Upper lobe of left lung (tissue), 6 donors: Measurements from ENCODE around the gene GRIN2D. TPM values are rescaled to one million over a fixed set of nuclear protein-coding genes. Genes with fewer than 3 reads are reported as not detected.

Experiments
- ATAC-seq, 2 donors: fragments of 200-7000 bp; cut with Tn5 transposase; one replicate each; pipeline ENCODE4 v1.9.1; 2022; ENCODE audit warnings: mild to moderate bottlenecking in 2 of 2, moderate library complexity in 2 of 2; ENCODE audit not compliant: low FRiP score in 2 of 2
- DNase-seq, 2 donors: peaks; one replicate each; pipeline ENCODE4 v3.0.0-alpha.2; 2019 to 2020
- H3K27ac ChIP-seq, 4 donors: fragments of 200-600 bp; sonication (generic); one replicate each; pipeline ENCODE4 v1.5.1; 2016 to 2019
- H3K27me3 ChIP-seq, 4 donors: fragments of 200-600 bp; sonication (generic); one replicate each; pipeline ENCODE4 v1.5.1; 2017 to 2019
- H3K36me3 ChIP-seq, 4 donors: fragments of 200-600 bp; sonication (generic); one replicate each; pipeline ENCODE4 v1.5.1; 2016 to 2019
- H3K4me1 ChIP-seq, 4 donors: fragments of 200-600 bp; sonication (generic); one replicate each; pipeline ENCODE4 v1.5.1; 2018 to 2019
- H3K4me3 ChIP-seq, 4 donors: fragments of 200-600 bp; sonication (generic); one replicate each; pipeline ENCODE4 v1.5.1; 2017 to 2019; ENCODE audit warnings: mild to moderate bottlenecking in 2 of 4, moderate library complexity in 1 of 4
- H3K9me3 ChIP-seq, 4 donors: fragments of 200-600 bp; sonication (generic); one replicate each; pipeline ENCODE4 v1.5.1; 2018 to 2019
- EP300 ChIP-seq, 4 donors: sonication (generic); formaldehyde crosslinking; IDR thresholded peaks; one replicate each; pipeline ENCODE4 v1.5.1; 2017; ENCODE audit warnings: antibody characterized with exemption in 4 of 4, control low read depth in 2 of 4
- POLR2A ChIP-seq, 4 donors: fragments of 450-650 bp; IDR thresholded peaks; one replicate each; pipeline ENCODE4 v1.5.1; 2016 to 2017; ENCODE audit warnings: antibody characterized with exemption in 4 of 4, mild to moderate bottlenecking in 2 of 4
- POLR2AphosphoS5 ChIP-seq, 2 donors: sonication (generic); formaldehyde crosslinking; IDR thresholded peaks; one replicate each; pipeline ENCODE4 v1.5.1; 2017; ENCODE audit warnings: antibody characterized with exemption in 2 of 2
- WGBS, 2 donors: methylation state at CpG; one replicate each; pipeline ENCODE4 v1.1.5; 2017 to 2018; 5-methylcytosine and 5-hydroxymethylcytosine counted together
- total RNA-seq, 6 donors: library from RNA; depleted of rRNA in 4 of 6; stranded (reverse); fragments of >200 nt in 4 of 6; gene quantifications; one replicate each; pipeline versions ENCODE4 v1.1.0 to v1.2.1, GENCODE V29; 2016 to 2021
- TF ChIP-seq, protein P1 (sequence below), 6 experiments: fragments of 450-650 bp in 4 of 6; fragments of 200-600 bp in 2 of 6; sonication (generic) in 2 of 6; IDR thresholded peaks; one replicate each; pipeline ENCODE4 v1.5.1; 2016 to 2019; ENCODE audit warnings: antibody characterized with exemption in 6 of 6
- donor health status: DM: no; HTN: no; CAD: no; lungs with moderate emphysema.
- donor health status: DM: no; HTN: yes; CAD: no; lungs with severe emphysema.

Gene GRIN2D
- total RNA-seq, 6 donors from 2014 or later: 0.15 to 1.4 (median 0.57) TPM

DNA sequence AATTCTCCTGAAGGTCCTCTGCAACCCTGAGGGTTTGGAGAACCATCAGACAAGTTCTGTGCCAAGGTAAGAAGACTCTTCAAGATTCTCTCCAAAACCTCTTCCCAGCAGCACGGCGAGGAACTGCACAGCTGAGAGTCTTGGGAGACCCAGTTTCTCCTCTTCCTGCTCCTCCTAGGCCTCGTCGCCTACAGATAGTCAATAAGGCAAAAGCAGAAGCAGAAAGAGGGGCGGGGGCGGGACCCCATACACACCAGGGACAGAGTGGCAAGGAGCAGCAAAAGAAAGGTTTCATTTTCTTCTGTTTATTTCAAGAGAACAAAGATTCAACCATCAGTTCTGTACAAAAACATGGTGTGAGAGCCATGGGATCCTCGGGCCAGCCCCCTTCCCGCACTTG is 11.2 kb upstream of the GRIN2D start:
- 88 to 94% methylated on average over 8 of the region's 8 CpGs for whole genome bisulfite sequencing, 2 donors
- Histone ChIP-seq H3K36me3 (peaks cover 25 to 63% (median 55%) of the 10 kb centered on the region in 4 donors), H3K9me3 (no peaks in the 10 kb centered on the region), H3K4me3 (no peak overlapping the region), H3K4me1 (peaks cover 0 to 8% (median 2%) of the 10 kb centered on the region in 4 donors), H3K27ac (no peak overlapping the region), H3K27me3 (no peaks in the 10 kb centered on the region)
- TF ChIP-seq POLR2AphosphoS5 (IDR thresholded peaks at IDR 0.05) (no peak), POLR2A (IDR thresholded peaks at IDR 0.05) (no peak), EP300 (IDR thresholded peaks at IDR 0.05) (no peak)
- TF ChIP-seq, protein P1, sequence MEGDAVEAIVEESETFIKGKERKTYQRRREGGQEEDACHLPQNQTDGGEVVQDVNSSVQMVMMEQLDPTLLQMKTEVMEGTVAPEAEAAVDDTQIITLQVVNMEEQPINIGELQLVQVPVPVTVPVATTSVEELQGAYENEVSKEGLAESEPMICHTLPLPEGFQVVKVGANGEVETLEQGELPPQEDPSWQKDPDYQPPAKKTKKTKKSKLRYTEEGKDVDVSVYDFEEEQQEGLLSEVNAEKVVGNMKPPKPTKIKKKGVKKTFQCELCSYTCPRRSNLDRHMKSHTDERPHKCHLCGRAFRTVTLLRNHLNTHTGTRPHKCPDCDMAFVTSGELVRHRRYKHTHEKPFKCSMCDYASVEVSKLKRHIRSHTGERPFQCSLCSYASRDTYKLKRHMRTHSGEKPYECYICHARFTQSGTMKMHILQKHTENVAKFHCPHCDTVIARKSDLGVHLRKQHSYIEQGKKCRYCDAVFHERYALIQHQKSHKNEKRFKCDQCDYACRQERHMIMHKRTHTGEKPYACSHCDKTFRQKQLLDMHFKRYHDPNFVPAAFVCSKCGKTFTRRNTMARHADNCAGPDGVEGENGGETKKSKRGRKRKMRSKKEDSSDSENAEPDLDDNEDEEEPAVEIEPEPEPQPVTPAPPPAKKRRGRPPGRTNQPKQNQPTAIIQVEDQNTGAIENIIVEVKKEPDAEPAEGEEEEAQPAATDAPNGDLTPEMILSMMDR (IDR thresholded peaks at IDR 0.05): no peak
- no peak for ATAC-seq
- no peak for DNase-seq

DNA sequence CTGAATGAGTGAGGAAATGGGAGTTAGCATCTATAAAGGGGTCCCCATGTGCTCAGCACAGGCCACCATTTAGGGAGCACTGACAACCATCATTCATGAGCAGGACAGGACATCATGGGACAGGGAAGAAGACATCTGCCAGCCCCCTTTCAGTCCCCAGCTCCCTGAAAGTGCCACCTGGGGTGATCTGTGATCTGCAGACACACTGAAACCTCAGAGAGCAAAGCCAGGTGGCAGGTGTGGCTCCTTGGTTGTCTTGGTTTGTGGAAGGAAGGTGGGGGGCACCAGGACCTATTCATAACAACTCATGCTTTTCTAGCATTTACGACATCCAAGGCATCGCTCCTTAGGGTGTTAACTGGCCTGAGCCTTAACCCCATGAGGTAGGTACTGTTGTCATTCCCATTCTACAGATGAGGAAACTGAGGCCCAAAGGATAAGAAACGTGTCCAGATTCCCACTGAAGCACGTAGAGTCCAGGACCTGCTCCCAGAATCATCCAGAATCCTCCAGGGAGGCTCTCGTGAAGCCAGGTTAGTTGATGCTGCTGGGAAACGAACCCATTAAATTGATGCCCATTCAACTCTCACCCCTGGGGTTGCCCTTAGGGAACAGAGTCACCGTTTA is 7.9 kb upstream of the GRIN2D start:
- DNase-seq (no peak), ATAC-seq (no peak)
- Histone ChIP-seq H3K4me1 (peaks cover 6 to 15% (median 9%) of the 10 kb centered on the region in 4 donors), H3K27ac (no peak overlapping the region), H3K27me3 (no peaks in the 10 kb centered on the region), H3K4me3 (no peak overlapping the region), H3K9me3 (no peaks in the 10 kb centered on the region), H3K36me3 (peaks cover 25 to 84% (median 70%) of the 10 kb centered on the region in 4 donors)
- 91 to 95% methylated on average over 3 to 7 of the region's 7 CpGs for WGBS, 2 donors
- TF ChIP-seq POLR2A (IDR thresholded peaks at IDR 0.05) (no peak), POLR2AphosphoS5 (IDR thresholded peaks at IDR 0.05) (no peak), EP300 (IDR thresholded peaks at IDR 0.05) (no peak)
- TF ChIP-seq, protein P1 (IDR thresholded peaks at IDR 0.05): no peak

DNA sequence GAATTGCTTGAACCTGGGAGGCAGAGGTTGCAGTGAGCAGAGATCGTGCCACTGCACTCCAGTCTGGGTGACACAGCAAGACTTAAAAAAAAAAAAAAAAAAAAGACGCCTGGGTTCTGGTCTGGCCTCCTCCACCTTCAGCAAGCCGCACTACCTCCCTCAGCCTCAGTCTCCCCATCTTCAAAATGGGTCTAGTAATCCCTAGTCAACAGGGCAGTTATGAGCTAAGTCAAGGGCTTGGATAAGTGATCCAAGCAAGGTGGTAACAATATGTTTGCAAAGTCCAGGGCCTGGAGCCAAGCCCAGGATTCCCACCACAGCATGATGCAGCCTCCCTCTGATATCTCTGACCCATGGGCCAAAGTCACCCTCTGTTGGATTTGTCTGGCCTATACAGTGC is 6.5 kb upstream of the GRIN2D start:
- ATAC-seq (no peak), DNase-seq (no peak)
- peaks cover 6 to 21% (median 9%) of the 10 kb centered on the region in 4 donors for H3K4me1 ChIP-seq
- no peak overlapping the region for H3K4me3 ChIP-seq
- H3K36me3 ChIP-seq: peaks cover 25 to 74% (median 66%) of the 10 kb centered on the region in 4 donors
- no peak overlapping the region for H3K27ac ChIP-seq
- TF ChIP-seq, protein P1 (IDR thresholded peaks at IDR 0.05): no peak
- H3K9me3 ChIP-seq: no peaks in the 10 kb centered on the region
- WGBS, 2 donors: 96% methylated on average over 3 of the region's 3 CpGs
- H3K27me3 ChIP-seq: no peaks in the 10 kb centered on the region

DNA sequence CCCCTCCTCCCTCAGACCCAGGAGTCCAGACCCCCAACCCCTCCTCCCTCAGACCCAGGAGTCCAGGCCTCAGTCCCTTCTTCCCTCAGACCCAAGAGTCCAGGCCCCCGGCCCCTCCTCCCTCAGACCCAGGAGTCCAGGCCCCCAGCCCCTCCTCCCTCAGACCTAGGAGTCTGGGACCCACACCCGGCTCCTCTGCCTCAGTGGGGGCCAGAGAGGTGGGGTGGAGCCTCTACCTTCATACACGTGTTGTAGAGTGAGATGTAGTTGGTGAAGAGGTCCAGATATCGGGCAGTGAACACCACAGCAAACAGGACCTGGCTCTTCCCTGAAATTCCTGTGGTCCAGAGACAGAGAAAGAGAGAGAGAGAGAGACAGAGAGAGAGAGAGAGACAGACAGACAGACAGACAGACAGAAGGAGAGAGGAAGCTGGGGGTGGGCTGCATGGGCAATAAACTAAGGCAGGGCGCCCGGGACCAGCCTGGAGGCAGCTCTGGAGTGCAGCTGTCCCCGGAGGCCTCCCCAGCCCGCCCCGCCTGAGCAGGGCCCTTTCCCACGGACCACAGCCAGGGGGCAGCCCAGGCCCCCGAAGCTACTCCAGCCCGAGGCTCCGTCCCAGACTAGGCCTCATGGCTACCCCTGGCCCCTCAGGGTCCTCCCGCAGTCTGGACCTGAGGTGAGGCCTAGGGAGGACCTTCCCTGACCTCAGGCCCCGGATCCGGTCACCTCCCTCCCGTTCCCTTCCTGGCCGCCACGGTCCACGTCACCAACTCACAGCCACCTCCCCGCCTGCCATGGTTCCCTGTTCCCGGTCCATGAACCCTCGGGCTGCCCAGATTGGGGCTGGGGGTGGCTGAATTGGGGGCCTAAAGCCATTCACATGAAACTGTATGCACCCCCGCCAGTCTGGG is 3.0 kb upstream of the GRIN2D start:
- 3 to 4% methylated on average over 17 to 19 of the region's 24 CpGs for WGBS, 2 donors
- Histone ChIP-seq H3K27ac (peak overlapping the region; percentile 89 to 98 (median 93)), H3K36me3 (peaks cover 6 to 40% (median 34%) of the 10 kb centered on the region in 4 donors), H3K9me3 (no peaks in the 10 kb centered on the region), H3K27me3 (peaks cover 3 to 29% (median 17%) of the 10 kb centered on the region in 4 donors), H3K4me3 (peak overlapping the region; percentile 90 to 98 (median 95)), H3K4me1 (peaks cover 19 to 35% (median 24%) of the 10 kb centered on the region in 4 donors)
- DNase-seq (peak; percentile 56 to 91), ATAC-seq (peak; percentile 84 to 85)
- TF ChIP-seq POLR2AphosphoS5 (IDR thresholded peaks at IDR 0.05) (peak; percentile 46), POLR2A (IDR thresholded peaks at IDR 0.05) (no peak)
- TF ChIP-seq, protein P1 (IDR thresholded peaks at IDR 0.05): peak; percentile 58 to 85 (median 80)
